ENCODE results near the gene COQ3.

Gene COQ3

DNA sequence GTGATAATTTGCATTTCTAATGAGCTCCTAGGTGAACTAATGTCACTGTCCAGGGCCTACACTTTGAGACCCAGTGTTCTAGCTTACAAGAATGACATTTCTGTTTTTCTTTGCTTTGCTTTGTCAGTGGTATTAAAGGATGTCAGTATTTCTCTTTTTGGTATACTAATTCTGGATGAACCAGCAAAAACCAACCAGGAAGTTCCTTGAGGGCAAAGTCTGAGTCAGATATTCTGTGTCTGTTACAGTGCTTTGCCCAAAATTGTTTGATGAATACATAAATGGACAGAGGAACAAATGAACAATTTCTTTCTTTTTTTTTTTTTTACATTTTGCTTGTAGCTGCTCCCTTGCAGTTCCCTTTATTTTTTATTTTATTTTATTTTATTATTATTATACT is 15.4 kb downstream of the COQ3 start:
- TF ChIP-seq, protein P1, sequence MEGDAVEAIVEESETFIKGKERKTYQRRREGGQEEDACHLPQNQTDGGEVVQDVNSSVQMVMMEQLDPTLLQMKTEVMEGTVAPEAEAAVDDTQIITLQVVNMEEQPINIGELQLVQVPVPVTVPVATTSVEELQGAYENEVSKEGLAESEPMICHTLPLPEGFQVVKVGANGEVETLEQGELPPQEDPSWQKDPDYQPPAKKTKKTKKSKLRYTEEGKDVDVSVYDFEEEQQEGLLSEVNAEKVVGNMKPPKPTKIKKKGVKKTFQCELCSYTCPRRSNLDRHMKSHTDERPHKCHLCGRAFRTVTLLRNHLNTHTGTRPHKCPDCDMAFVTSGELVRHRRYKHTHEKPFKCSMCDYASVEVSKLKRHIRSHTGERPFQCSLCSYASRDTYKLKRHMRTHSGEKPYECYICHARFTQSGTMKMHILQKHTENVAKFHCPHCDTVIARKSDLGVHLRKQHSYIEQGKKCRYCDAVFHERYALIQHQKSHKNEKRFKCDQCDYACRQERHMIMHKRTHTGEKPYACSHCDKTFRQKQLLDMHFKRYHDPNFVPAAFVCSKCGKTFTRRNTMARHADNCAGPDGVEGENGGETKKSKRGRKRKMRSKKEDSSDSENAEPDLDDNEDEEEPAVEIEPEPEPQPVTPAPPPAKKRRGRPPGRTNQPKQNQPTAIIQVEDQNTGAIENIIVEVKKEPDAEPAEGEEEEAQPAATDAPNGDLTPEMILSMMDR (IDR thresholded peaks at IDR 0.05; ENCODE audit: low read depth, low read length, missing control alignments) = no peak
- no peak for DNase-seq
- Histone ChIP-seq H3K27me3 (replicated peaks) (no peaks in the 10 kb centered on the region), H3K4me3 (ENCODE audit: low read depth, low read length) (no peak overlapping the region), H3K27ac (no peak overlapping the region), H3K36me3 (replicated peaks) (no peaks in the 10 kb centered on the region)
- in situ Hi-C loops (cut with HindIII; ENCODE audit: low pct_ligation_motif_present, low sequenced_read_pairs) = no loop called here

DNA sequence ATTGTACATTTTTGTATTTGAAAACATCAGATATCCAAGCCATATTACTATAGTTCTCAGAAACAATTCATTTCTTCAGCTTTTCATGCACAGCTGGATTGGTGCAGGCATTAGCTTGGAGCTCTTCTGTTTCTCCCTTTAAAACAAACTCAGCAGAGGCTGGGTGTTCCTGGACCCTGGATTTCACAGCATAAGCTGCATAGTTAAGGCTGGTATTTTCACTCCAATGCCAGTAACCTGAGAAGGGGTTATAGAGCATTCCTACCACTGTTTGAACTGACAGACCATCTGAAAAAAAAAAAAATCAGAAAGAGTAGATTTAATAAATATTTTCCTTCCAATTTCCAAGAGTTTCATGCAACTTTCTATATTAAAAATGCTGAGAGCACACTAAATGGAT is 24.5 kb downstream of the COQ3 start:
- Histone ChIP-seq H3K36me3 (replicated peaks) (no peaks in the 10 kb centered on the region), H3K27ac (no peak overlapping the region), H3K27me3 (replicated peaks) (no peaks in the 10 kb centered on the region), H3K4me3 (ENCODE audit: low read depth, low read length) (no peak overlapping the region)
- in situ Hi-C loops (cut with HindIII; ENCODE audit: low pct_ligation_motif_present, low sequenced_read_pairs) = no loop called here
- DNase-seq = no peak
- TF ChIP-seq, protein P1 (IDR thresholded peaks at IDR 0.05; ENCODE audit: low read depth, low read length, missing control alignments) = no peak

DNA sequence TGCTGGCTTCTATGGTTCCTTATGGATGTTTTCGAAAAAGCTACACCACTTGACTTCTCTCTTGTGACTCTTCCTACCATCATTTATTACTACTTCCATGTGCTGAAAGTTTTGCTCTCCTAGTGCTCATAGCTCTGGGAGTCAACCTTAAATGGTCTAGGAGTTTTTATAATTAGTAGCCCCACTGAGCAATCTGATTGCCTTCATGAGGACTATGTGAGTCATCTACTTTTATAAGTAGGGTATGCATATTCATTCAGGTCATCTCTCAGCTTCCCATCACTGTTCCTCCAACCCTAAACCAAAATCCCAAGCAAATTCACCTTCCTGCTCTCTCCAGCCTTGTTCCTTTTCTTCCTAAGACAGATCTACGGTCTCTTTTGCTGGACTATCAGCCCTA is 27.1 kb downstream of the COQ3 start:
- H3K4me3 ChIP-seq (ENCODE audit: low read depth, low read length) = no peak overlapping the region
- in situ Hi-C loops (cut with HindIII; ENCODE audit: low pct_ligation_motif_present, low sequenced_read_pairs) = no loop called here
- no peak overlapping the region for H3K27ac ChIP-seq
- no peaks in the 10 kb centered on the region for H3K27me3 ChIP-seq (replicated peaks)
- H3K36me3 ChIP-seq (replicated peaks) = no peaks in the 10 kb centered on the region
- TF ChIP-seq, protein P1 (IDR thresholded peaks at IDR 0.05; ENCODE audit: low read depth, low read length, missing control alignments) = no peak
- DNase-seq = no peak

DNA sequence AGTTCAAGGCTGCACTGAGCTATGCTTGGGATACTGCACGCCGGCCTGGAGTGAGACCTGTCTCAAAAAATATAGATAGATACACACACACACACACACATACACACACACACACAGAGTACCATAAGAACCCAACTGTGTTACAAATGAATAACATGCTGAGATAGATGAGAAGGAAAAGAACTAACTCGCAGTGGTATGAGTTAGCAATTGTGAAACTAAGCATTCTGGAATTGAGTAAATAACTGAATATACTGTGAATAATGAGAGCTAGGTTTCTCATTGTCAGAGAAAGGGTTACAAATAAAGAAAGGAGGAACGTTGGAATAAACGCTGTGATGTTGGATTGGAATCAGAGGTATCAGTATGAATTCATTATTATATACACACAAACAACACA is 30.0 kb downstream of the COQ3 start:
- no peak for DNase-seq
- TF ChIP-seq, protein P1 (IDR thresholded peaks at IDR 0.05; ENCODE audit: low read depth, low read length, missing control alignments) = no peak
- in situ Hi-C loops (cut with HindIII; ENCODE audit: low pct_ligation_motif_present, low sequenced_read_pairs) = no loop called here

DNA sequence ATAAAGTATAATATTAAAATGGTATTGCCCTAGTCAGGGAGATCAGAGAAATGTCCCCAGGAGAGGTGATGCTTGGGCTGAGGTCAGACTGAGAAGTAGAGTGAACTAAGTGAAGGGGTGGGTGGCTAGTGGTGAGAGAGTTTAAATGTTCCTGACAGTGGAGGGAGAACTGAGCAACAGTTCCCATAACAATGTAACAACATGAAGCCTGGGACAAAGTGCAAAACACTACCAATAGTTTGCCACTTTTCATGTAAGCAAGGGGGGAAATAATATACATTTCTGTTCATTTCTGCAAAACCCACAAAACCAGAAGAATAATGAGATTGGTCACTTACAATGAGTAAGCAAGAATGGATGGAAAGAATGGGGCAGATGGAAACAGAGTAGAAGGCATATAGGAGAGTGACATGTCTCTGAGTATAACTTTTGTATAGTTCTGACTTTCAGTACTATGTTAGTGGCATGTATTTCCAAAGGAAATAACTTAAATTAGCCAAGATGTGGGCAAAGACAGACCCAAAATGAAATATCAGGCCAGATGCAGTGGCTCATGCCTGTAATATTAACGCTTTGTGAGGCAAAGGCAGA is 31.2 kb downstream of the COQ3 start:
- TF ChIP-seq, protein P1 (IDR thresholded peaks at IDR 0.05; ENCODE audit: low read depth, low read length, missing control alignments) = no peak
- Histone ChIP-seq H3K4me3 (ENCODE audit: low read depth, low read length) (no peak overlapping the region), H3K27me3 (replicated peaks) (no peaks in the 10 kb centered on the region), H3K36me3 (replicated peaks) (no peaks in the 10 kb centered on the region), H3K27ac (no peak overlapping the region)
- in situ Hi-C loops (cut with HindIII; ENCODE audit: low pct_ligation_motif_present, low sequenced_read_pairs) = no loop called here
- DNase-seq = no peak

More for the DNA sequence above, 30.0 kb downstream of the COQ3 start:
- Histone ChIP-seq H3K36me3 (replicated peaks) (no peaks in the 10 kb centered on the region), H3K4me3 (ENCODE audit: low read depth, low read length) (no peak overlapping the region), H3K27ac (no peak overlapping the region), H3K27me3 (replicated peaks) (no peaks in the 10 kb centered on the region)

DNA sequence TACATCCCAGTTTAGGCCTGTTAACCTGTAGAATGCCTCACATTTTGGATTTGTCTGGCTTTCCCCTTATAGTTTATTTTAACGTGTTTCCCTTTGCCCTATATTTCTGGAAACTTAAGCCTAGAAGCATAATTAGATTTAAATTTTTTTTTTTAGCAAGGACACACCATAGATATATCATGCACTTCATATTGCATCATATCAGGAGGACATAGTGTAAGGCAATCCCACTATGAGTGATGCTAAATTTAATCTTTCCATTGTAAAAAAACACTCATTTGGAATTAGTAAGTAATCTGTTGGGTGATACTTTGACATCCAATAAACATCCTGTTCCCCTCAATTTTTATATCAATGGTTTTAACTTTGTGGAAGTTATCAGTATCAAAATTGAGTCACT is 34.2 kb downstream of the COQ3 start:
- TF ChIP-seq, protein P1 (IDR thresholded peaks at IDR 0.05; ENCODE audit: low read depth, low read length, missing control alignments) = no peak
- Histone ChIP-seq H3K36me3 (replicated peaks) (no peaks in the 10 kb centered on the region), H3K27me3 (replicated peaks) (no peaks in the 10 kb centered on the region), H3K27ac (no peak overlapping the region), H3K4me3 (ENCODE audit: low read depth, low read length) (no peak overlapping the region)
- no peak for DNase-seq
- in situ Hi-C loops (cut with HindIII; ENCODE audit: low pct_ligation_motif_present, low sequenced_read_pairs) = no loop called here
